ENCODE data around the gene C2CD4C. TPM values are rescaled to one million over a fixed set of nuclear protein-coding genes. Genes with fewer than 3 reads are reported as not detected.

The C2CD4C gene
- total RNA-seq, 2 experiments from 2014 or later = not detected

DNA sequence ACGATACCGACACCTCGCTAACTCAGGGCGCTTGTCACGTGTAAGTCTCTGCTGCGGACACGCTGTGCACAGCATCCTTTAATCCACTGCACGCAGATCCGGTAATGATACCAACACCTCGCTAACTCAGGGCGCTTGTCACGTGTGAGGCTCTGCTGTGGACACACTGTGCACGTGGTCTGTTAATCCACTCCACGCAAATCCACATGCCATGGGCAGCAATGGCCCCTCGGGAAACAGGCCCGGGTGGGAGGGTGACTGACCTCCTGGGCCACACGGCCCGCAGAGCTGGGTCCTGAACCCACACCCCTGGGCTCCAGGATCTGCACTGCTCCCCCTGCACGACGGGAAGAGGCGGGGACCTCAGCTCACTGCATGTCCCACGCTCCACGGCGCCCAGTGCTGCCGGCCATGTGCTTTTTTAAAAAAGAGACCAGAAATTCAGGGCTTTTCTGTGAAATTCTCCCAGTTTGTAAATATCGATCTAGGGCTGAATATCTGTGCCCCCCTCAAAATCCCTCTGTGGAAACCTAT, 35.8 kb upstream of the C2CD4C start:
- H3K4me3 Mint-ChIP-seq = no peak overlapping the region

GRCh38 chr19:443005-443404, 34.1 kb upstream of the C2CD4C start:
- no peak for DNase-seq

More for the DNA sequence above, 35.8 kb upstream of the C2CD4C start:
- Mint-ChIP-seq H3K4me1 (no peaks in the 10 kb centered on the region), H3K27ac (no peak overlapping the region), H3K36me3 (no peaks in the 10 kb centered on the region), H3K27me3 (peaks cover 2% of the 10 kb centered on the region), H3K9me3 (peaks cover 6% of the 10 kb centered on the region)
- no peak for DNase-seq
- ATAC-seq (ENCODE audit: low read depth) = no peak
- POLR2A ChIA-PET = no interaction called here

GRCh38 chr19:442085-442484, 33.1 kb upstream of the C2CD4C start:
- POLR2A ChIA-PET = no interaction called here
- no peaks in the 10 kb centered on the region for H3K36me3 Mint-ChIP-seq
- H3K9me3 Mint-ChIP-seq = peaks cover 6% of the 10 kb centered on the region
- ATAC-seq (ENCODE audit: low read depth) = no peak
- no peak overlapping the region for H3K4me3 Mint-ChIP-seq
- peaks cover 2% of the 10 kb centered on the region for H3K27me3 Mint-ChIP-seq
- no peaks in the 10 kb centered on the region for H3K4me1 Mint-ChIP-seq
- H3K27ac Mint-ChIP-seq = no peak overlapping the region
- no peak for DNase-seq

More at GRCh38 chr19:443005-443404, 34.1 kb upstream of the C2CD4C start:
- Mint-ChIP-seq H3K36me3 (no peaks in the 10 kb centered on the region), H3K4me3 (no peak overlapping the region), H3K4me1 (no peaks in the 10 kb centered on the region), H3K9me3 (peaks cover 6% of the 10 kb centered on the region), H3K27ac (no peak overlapping the region), H3K27me3 (peaks cover 2% of the 10 kb centered on the region)
- no peak for ATAC-seq (ENCODE audit: low read depth)
- POLR2A ChIA-PET = no interaction called here

DNA sequence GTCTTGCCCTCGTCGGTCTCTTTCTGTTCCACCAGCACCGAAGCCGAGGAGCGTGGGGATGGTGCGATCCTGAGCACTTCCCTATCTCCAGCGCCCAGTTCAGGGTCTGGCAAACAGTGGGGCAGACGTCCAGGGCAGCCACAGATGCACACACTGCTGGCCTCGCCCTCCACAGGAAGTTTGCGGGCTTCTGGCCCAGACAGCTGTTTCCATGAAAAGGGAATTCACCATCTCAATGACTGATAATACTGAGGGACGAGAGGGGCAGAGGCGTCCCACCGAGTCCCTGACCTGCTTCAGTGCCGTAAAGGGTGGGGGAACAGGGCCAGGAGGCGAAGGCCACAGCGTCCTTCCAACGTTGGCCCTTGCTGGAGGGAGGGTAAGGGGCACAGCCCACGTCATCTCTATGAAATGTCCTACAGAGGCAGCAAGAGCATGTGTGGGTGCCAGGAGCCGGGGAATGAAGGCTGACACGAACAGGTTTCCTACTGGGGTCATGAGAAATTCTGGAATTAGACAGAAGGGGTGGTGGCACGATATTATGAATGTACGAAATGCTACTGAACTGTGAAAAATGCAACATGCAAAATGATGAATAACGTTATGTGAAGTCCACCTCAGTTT, 32.4 kb upstream of the C2CD4C start:
- Mint-ChIP-seq H3K27ac (no peak overlapping the region), H3K4me3 (no peak overlapping the region), H3K27me3 (peaks cover 2% of the 10 kb centered on the region), H3K9me3 (peaks cover 6% of the 10 kb centered on the region), H3K36me3 (no peaks in the 10 kb centered on the region), H3K4me1 (no peaks in the 10 kb centered on the region)
- ATAC-seq (ENCODE audit: low read depth) (no peak), DNase-seq (no peak)
- POLR2A ChIA-PET = no interaction called here

DNA sequence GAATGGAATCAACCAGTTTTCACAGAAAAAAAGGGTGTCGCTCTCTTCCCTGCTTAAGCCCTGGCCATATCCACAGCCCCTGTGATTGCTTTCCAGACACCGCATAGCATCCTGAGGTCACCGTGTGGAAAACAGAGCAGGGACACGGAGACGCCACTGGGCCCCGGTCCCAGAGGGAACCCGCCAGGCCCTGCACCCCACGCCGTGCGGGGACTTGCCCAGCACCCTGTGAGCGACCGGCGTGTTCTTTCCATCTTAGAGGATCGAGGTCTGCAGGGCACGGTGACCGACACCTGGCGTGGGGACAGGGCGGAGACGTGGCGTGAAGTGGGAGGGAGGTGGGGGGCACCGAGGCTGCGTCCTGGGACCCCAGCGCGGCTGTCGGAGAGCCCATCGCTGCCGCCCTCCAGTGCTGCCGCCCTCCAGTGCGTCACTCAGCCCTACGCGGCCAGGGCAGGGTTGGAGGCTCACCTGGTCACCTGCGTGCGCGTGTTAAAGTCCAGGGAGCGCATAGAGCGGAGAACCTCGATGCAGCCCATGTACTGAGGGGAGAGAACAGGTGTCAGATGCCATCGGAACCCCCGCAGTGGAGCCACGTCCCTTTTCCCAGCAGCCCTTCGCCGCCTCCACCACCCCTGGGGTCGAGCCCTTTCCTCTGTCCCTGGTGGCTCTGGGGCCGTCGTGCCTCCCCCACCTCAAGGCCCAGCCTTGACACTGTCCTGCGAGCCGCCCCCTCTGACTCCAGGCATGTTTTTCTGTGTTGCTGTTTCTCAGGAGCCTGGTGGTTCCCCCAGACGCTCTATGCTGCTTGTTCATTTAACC, 31.7 kb upstream of the C2CD4C start:
- ATAC-seq (ENCODE audit: low read depth) (no peak), DNase-seq (no peak)
- Mint-ChIP-seq H3K4me1 (no peaks in the 10 kb centered on the region), H3K9me3 (peaks cover 6% of the 10 kb centered on the region), H3K27me3 (peaks cover 2% of the 10 kb centered on the region), H3K4me3 (no peak overlapping the region), H3K27ac (no peak overlapping the region), H3K36me3 (no peaks in the 10 kb centered on the region)
- POLR2A ChIA-PET = no interaction called here

DNA sequence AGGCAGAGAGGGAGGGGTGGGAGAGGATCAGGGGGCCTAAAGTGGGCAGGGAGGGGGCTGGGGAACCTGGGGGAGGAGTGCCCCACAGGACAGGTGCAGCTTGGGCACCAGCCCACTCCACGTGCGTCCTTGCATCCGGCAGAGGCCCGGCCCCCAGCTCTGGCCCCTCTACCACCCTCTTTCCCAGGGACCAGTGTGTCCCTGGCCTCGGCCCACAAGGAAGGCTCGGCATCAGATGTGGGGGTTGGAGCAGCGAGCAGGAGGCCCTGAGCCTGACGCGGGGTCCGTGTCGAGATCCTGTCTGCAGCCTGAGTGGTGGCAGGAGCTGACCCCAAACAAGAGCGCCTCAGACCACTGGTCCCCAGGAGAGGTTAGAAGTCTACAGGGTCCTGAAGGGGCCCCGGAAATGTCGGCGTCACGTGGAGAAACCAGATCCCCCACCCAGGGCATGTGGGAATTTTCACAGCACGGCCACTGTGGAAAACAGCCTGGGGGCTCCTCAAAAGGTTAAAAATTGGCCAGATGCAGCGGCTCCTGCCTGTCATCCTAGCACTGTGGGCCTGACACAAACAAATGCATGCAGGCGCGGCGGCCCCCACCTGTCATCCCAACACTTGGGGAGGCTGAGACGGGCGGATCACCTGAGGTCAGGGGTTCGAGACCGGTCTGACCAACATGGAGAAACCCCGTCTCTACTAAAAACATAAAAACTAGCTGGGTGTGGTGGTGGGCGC, 30.4 kb upstream of the C2CD4C start:
- H3K4me1 Mint-ChIP-seq = no peaks in the 10 kb centered on the region
- ATAC-seq (ENCODE audit: low read depth) = no peak
- peaks cover 6% of the 10 kb centered on the region for H3K9me3 Mint-ChIP-seq
- peaks cover 2% of the 10 kb centered on the region for H3K27me3 Mint-ChIP-seq
- no peak overlapping the region for H3K4me3 Mint-ChIP-seq
- H3K36me3 Mint-ChIP-seq = no peaks in the 10 kb centered on the region
- DNase-seq = no peak
- no peak overlapping the region for H3K27ac Mint-ChIP-seq
- POLR2A ChIA-PET = interaction anchor here (1.1 kb wide), 1 partner anchor 221 kb away, joined by 7 read pairs; no protein-coding TSS in a partner anchor

DNA sequence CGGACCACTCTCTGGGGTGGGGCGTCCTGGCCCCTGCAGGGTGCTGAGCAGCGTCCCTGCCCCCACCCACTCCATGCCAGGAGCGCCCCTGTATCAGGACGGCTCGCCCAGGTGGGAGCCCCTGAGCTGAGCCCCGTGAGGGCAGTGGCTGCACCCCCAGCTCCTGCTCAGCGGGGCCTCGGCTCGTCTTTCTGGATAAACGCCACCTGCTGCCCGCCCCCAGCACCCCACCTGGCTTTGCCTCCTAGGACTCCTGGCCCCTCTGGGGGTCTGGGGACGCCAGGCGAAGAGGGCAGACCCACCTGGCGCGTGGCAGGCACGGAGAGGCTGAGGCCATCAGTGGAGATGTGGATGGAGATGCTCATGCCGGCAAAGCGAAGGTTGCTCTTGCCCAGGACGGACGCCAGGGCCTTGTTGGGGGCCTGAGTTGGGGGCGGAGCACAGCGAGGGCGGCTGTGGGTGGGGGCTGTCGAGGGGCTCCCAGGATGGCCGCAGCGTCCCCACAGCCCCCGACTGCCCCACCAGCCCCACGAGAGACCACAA, 29.5 kb upstream of the C2CD4C start:
- Mint-ChIP-seq H3K27me3 (peaks cover 2% of the 10 kb centered on the region), H3K4me3 (no peak overlapping the region)
- POLR2A ChIA-PET = no interaction called here

GRCh38 chr19:437041-437440, 28.1 kb upstream of the C2CD4C start:
- POLR2A ChIA-PET = no interaction called here
- no peak overlapping the region for H3K4me3 Mint-ChIP-seq
- no peaks in the 10 kb centered on the region for H3K36me3 Mint-ChIP-seq
- peaks cover 3% of the 10 kb centered on the region for H3K9me3 Mint-ChIP-seq
- no peak overlapping the region for H3K27ac Mint-ChIP-seq
- H3K4me1 Mint-ChIP-seq = no peaks in the 10 kb centered on the region
- DNase-seq (no peak), ATAC-seq (ENCODE audit: low read depth) (no peak)
- H3K27me3 Mint-ChIP-seq = peaks cover 2% of the 10 kb centered on the region

More for the DNA sequence above, 29.5 kb upstream of the C2CD4C start:
- ATAC-seq (ENCODE audit: low read depth) (no peak), DNase-seq (no peak)
- H3K4me1 Mint-ChIP-seq = no peaks in the 10 kb centered on the region
- peaks cover 5% of the 10 kb centered on the region for H3K9me3 Mint-ChIP-seq
- no peaks in the 10 kb centered on the region for H3K36me3 Mint-ChIP-seq
- H3K27ac Mint-ChIP-seq = no peak overlapping the region

DNA sequence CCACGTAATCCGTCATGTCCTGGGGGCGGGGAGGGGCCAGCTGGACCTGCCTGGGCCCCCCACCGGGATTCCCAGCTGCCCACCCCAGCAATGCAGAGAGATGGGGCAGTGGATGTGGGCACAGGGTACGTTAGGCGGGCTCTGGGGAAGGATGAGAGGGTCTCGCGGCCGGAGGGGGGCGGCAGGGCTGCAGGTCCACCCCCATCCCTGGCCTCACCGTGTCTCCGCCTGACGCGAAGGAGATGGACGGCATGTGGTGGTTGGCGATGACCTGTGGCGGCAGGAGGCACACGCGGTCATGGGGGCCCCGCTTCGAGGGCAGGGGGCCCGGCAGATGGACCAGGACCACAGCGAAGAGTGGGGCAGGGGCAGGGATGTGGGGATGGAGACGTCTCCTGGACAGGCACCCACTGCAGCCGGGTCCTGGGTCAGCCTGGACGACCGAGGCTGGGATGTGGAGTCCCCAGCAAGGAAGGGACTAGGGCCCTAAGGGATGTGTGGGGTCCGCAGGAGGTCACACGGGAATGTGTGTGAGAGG, 27.5 kb upstream of the C2CD4C start:
- no peak for ATAC-seq (ENCODE audit: low read depth)
- no peaks in the 10 kb centered on the region for H3K36me3 Mint-ChIP-seq
- no peak overlapping the region for H3K4me3 Mint-ChIP-seq

DNA sequence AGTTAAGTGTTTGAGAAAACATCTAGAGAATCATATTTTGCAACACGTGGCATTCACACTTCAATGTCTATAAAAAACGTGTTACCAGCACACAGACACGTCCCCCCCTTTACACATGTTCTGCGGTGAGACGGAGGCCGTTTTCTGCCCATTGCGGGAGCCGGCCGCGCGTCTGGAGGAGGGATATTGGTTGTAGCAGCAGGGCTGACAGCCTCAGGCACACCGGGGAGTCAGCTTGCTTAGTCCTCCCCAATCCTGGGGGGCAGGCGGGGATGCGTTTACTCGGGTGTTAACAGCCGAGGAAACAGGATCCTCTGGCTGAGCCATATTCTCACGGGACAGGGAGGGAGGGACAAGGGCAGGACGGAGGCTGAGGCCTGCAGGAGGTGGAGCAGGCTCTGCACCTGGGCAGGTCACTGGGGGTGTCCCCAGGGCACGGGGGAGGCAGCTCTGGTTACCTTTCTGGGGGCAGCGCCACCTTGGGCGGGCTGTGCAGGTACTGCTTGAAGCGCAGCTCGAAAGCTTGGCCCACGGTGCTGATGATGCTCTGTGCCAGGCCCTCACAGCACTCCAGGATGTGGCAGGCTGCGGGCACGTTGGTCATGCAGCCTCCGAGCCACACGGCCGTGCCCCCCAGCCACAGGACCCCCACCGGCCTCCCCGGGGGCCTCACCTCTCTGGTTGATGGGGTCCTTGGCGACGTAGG, 26.9 kb upstream of the C2CD4C start:
- H3K9me3 Mint-ChIP-seq = peaks cover under 1% of the 10 kb centered on the region
- no peak for ATAC-seq (ENCODE audit: low read depth)
- no peaks in the 10 kb centered on the region for H3K4me1 Mint-ChIP-seq
- no peak for DNase-seq
- POLR2A ChIA-PET = no interaction called here
- H3K4me3 Mint-ChIP-seq = no peak overlapping the region
- no peaks in the 10 kb centered on the region for H3K27me3 Mint-ChIP-seq
- H3K36me3 Mint-ChIP-seq = no peaks in the 10 kb centered on the region
- no peak overlapping the region for H3K27ac Mint-ChIP-seq

More for the DNA sequence above, 27.5 kb upstream of the C2CD4C start:
- no peak for DNase-seq
- H3K4me1 Mint-ChIP-seq = no peaks in the 10 kb centered on the region
- no peaks in the 10 kb centered on the region for H3K9me3 Mint-ChIP-seq
- H3K27ac Mint-ChIP-seq = no peak overlapping the region
- peaks cover 2% of the 10 kb centered on the region for H3K27me3 Mint-ChIP-seq
- POLR2A ChIA-PET = no interaction called here

DNA sequence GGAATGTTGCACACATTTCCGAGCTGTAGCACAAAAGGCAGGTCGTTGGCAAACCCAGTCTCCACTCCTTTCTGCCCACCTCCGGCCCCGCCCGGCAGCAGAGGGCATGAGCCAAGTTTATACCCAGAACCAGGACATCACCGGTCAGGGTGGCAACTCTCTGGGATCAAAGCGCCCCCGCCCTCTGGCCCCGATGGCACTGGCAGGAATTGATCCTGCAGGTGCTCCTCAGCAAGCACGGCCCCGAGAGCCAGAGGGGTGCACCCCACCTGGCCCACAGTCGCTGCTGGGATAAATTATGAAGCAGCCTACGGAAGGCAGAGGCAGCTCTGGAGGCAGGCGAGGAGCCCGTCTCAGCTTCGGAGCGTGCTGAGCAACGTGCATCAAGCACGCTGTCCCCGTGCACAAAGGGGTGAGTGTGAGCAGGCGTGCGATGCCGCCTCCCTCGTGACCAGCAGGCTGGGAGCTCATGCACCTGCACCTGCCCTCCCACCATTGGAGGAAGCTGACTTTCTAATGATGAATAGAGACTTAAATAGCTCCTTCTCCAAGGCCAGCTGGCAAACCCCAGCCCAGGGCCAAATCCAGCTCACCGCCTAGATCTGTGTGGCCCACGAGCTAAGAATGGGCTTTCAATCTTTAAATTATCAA, 26.2 kb upstream of the C2CD4C start:
- H3K27me3 Mint-ChIP-seq = no peaks in the 10 kb centered on the region
- ATAC-seq (ENCODE audit: low read depth) (no peak), DNase-seq (no peak)
- no peaks in the 10 kb centered on the region for H3K36me3 Mint-ChIP-seq
- H3K4me1 Mint-ChIP-seq = no peaks in the 10 kb centered on the region
- peaks cover 4% of the 10 kb centered on the region for H3K9me3 Mint-ChIP-seq
- POLR2A ChIA-PET = no interaction called here
- H3K27ac Mint-ChIP-seq = no peak overlapping the region
- no peak overlapping the region for H3K4me3 Mint-ChIP-seq

- H3K4me3 Mint-ChIP-seq = no peak overlapping the region
- DNase-seq (no peak), ATAC-seq (ENCODE audit: low read depth) (no peak)
- peaks cover 6% of the 10 kb centered on the region for H3K9me3 Mint-ChIP-seq
- no peaks in the 10 kb centered on the region for H3K36me3 Mint-ChIP-seq
- H3K4me1 Mint-ChIP-seq = no peaks in the 10 kb centered on the region
- POLR2A ChIA-PET = no interaction called here
- no peaks in the 10 kb centered on the region for H3K27me3 Mint-ChIP-seq
- H3K27ac Mint-ChIP-seq = no peak overlapping the region
Measured at GRCh38 chr19:434152-434960, 25.4 kb upstream of the C2CD4C start.
